IMR-90 (cell line): ENCODE results near the gene MEF2D. TPM values are rescaled to one million over a fixed set of nuclear protein-coding genes. Genes with fewer than 3 reads are reported as not detected.

ENCODE experiments used
- ATAC-seq: fragments of 200-7000 bp; cut with Tn5 transposase; 2 replicates; pipeline ENCODE4 v1.9.1; 2020; ENCODE audit warnings: low read depth, mild to moderate bottlenecking, moderate library complexity
- BruUV-seq: library from RNA; stranded (reverse); fragments of 400-500 nt; replicated peaks from 2 replicates; lab custom pipeline; 2021; lab: Mats Ljungman, UMichigan
- CTCF ChIA-PET: fragments of 300-600 bp; formaldehyde crosslinking; extraction: SDS; loops from one replicate; lab custom pipeline; 2021; ENCODE audit warnings: antibody characterized with exemption; lab: Yijun Ruan, JAX
- POLR2A ChIA-PET: fragments of 300-600 bp; sonication (Branson Sonifier 250); formaldehyde crosslinking; loops from one replicate; lab custom pipeline; 2022; ENCODE audit warnings: antibody characterized with exemption; ENCODE audit not compliant: unreplicated experiment; lab: Charles Lee
- DNase-seq: peaks from one replicate; pipeline ENCODE4 v3.0.0; 2013
- H2AFZ ChIP-seq: replicated peaks from 2 replicates; pipeline ENCODE3; 2013; ENCODE audit warnings: low read length, mild to moderate bottlenecking; ENCODE audit not compliant: poor library complexity
- H2AK5ac ChIP-seq: 2 replicates; pipeline ENCODE4 v1.6.1; 2013; ENCODE audit warnings: low read depth, low read length, inconsistent platforms
- H2AK9ac ChIP-seq: replicated peaks from 2 replicates; pipeline ENCODE3; 2013; ENCODE audit warnings: mild to moderate bottlenecking, low read depth, low read length, moderate library complexity; ENCODE audit not compliant: poor library complexity
- H2BK120ac ChIP-seq: 2 replicates; pipeline ENCODE4 v1.6.1; 2013; ENCODE audit warnings: low read depth, low read length, inconsistent platforms
- H2BK15ac ChIP-seq: 3 replicates; pipeline ENCODE4 v1.6.1; 2013; ENCODE audit warnings: low read depth, low read length, inconsistent platforms
- H2BK20ac ChIP-seq: 2 replicates; pipeline ENCODE4 v1.6.1; 2013; ENCODE audit warnings: low read depth, mild to moderate bottlenecking, inconsistent platforms, low read length, moderate library complexity
- H2BK5ac ChIP-seq: 2 replicates; pipeline ENCODE4 v1.6.1; 2013; ENCODE audit warnings: mild to moderate bottlenecking, low read depth, low read length, inconsistent platforms; ENCODE audit not compliant: poor library complexity, severe bottlenecking
- H3K14ac ChIP-seq: replicated peaks from 2 replicates; pipeline ENCODE4 v1.6.1; 2013; ENCODE audit warnings: low read depth, low read length, inconsistent platforms
- H3K18ac ChIP-seq: 2 replicates; pipeline ENCODE4 v1.6.1; 2013; ENCODE audit warnings: low read depth, low read length, control low read depth
- H3K23ac ChIP-seq: 2 replicates; pipeline ENCODE4 v1.6.1; 2013; ENCODE audit warnings: low read depth, low read length, inconsistent platforms
- H3K27ac ChIP-seq: 2 replicates; pipeline ENCODE4 v1.5.1; 2013; ENCODE audit warnings: mild to moderate bottlenecking, control low read depth, low read length; ENCODE audit not compliant: insufficient read depth
- H3K27me3 ChIP-seq: 2 replicates; pipeline ENCODE4 v1.6.1; 2013; ENCODE audit warnings: low read length; ENCODE audit not compliant: control insufficient read depth, insufficient read depth
- H3K36me3 ChIP-seq: 2 replicates; pipeline ENCODE4 v1.6.1; 2013; ENCODE audit warnings: low read length, mixed read lengths; ENCODE audit not compliant: control insufficient read depth, insufficient read depth
- H3K4ac ChIP-seq: 2 replicates; pipeline ENCODE4 v1.6.1; 2013; ENCODE audit warnings: low read depth, low read length, inconsistent platforms
- H3K4me1 ChIP-seq: 2 replicates; pipeline ENCODE4 v1.6.1; 2013; ENCODE audit warnings: low read length, mixed read lengths; ENCODE audit not compliant: control insufficient read depth, insufficient read depth
- H3K4me2 ChIP-seq: 2 replicates; pipeline ENCODE4 v1.6.1; 2013; ENCODE audit warnings: low read depth, mild to moderate bottlenecking, control low read depth, low read length, moderate library complexity
- H3K4me3 ChIP-seq: 2 replicates; pipeline ENCODE4 v1.5.1; 2013; ENCODE audit warnings: low read depth, mild to moderate bottlenecking, control low read depth, low read length, moderate library complexity; ENCODE audit not compliant: insufficient read depth
- H3K56ac ChIP-seq: 2 replicates; pipeline ENCODE4 v1.6.1; 2013; ENCODE audit warnings: low read length, inconsistent platforms; ENCODE audit not compliant: insufficient read depth; ENCODE audit errors: extremely low read depth
- H3K79me1 ChIP-seq, 2 experiments: 2 replicates each; pipeline ENCODE4 v1.6.1; 2013; ENCODE audit warnings: low read length in 2 of 2, inconsistent platforms in 1 of 2, low read depth in 1 of 2
- H3K9ac ChIP-seq: 2 replicates; pipeline ENCODE4 v1.6.1; 2013; ENCODE audit warnings: low read depth, low read length, control low read depth
- H3K9me1 ChIP-seq: 2 replicates; pipeline ENCODE4 v1.6.1; 2013; ENCODE audit warnings: low read length, inconsistent platforms; ENCODE audit not compliant: insufficient read depth
- H3K9me3 ChIP-seq: 2 replicates; pipeline ENCODE4 v1.6.1; 2013; ENCODE audit warnings: low read length; ENCODE audit not compliant: control insufficient read depth, insufficient read depth
- H4K20me1 ChIP-seq: 2 replicates; pipeline ENCODE4 v1.6.1; 2013; ENCODE audit warnings: low read length, inconsistent platforms; ENCODE audit not compliant: insufficient read depth
- H4K5ac ChIP-seq: 2 replicates; pipeline ENCODE4 v1.6.1; 2013; ENCODE audit warnings: mild to moderate bottlenecking, low read depth, low read length, control low read depth
- H4K8ac ChIP-seq, 2 experiments: 2 replicates each; pipeline ENCODE4 v1.6.1; 2013; ENCODE audit warnings: low read depth in 2 of 2, low read length in 2 of 2, control low read depth in 1 of 2, inconsistent platforms in 1 of 2
- H4K91ac ChIP-seq: 2 replicates; pipeline ENCODE4 v1.6.1; 2013; ENCODE audit warnings: low read depth, low read length, inconsistent platforms; ENCODE audit not compliant: insufficient read depth
- BHLHE40 ChIP-seq: fragments of 150-350 bp; IDR thresholded peaks from 2 replicates; pipeline ENCODE4 v1.6.1; 2016; ENCODE audit warnings: mild to moderate bottlenecking, low read depth, low read length
- CEBPB ChIP-seq: IDR thresholded peaks from 2 replicates; pipeline ENCODE4 v1.6.1; 2012; ENCODE audit warnings: low read depth, low read length, improper control_type of control experiment
- CHD1 ChIP-seq: IDR thresholded peaks from 2 replicates; pipeline ENCODE4 v1.6.1; 2012; ENCODE audit warnings: low read depth, low read length, improper control_type of control experiment
- CTCF ChIP-seq: conservative IDR thresholded peaks from 2 replicates; pipeline ENCODE4 v1.5.1; 2012; ENCODE audit warnings: mild to moderate bottlenecking, low read depth, low read length, improper control_type of control experiment
- ELK1 ChIP-seq: fragments of 150-350 bp; IDR thresholded peaks from 2 replicates; pipeline ENCODE4 v1.6.1; 2016; ENCODE audit warnings: low read depth, mild to moderate bottlenecking, low read length, moderate library complexity, borderline replicate concordance
- FOS ChIP-seq: fragments of 150-350 bp; IDR thresholded peaks from 2 replicates; pipeline ENCODE4 v1.6.1; 2016; ENCODE audit warnings: low read depth, low read length
- MAFK ChIP-seq: IDR thresholded peaks from 2 replicates; pipeline ENCODE4 v1.6.1; 2012; ENCODE audit warnings: low read depth, low read length, improper control_type of control experiment
- MAZ ChIP-seq: IDR thresholded peaks from 2 replicates; pipeline ENCODE4 v1.6.1; 2012; ENCODE audit warnings: low read depth, mild to moderate bottlenecking, low read length, improper control_type of control experiment, moderate library complexity, borderline replicate concordance
- MXI1 ChIP-seq: IDR thresholded peaks from 2 replicates; pipeline ENCODE4 v1.6.1; 2012; ENCODE audit warnings: low read depth, mild to moderate bottlenecking, low read length, moderate library complexity, borderline replicate concordance
- NFE2L2 ChIP-seq: fragments of 150-350 bp; IDR thresholded peaks from 2 replicates; pipeline ENCODE4 v1.6.1; 2016; ENCODE audit warnings: low read depth, mild to moderate bottlenecking, low read length
- POLR2A ChIP-seq: IDR thresholded peaks from 2 replicates; pipeline ENCODE4 v1.6.1; 2012; ENCODE audit warnings: mild to moderate bottlenecking, low read depth, low read length
- RAD21 ChIP-seq: IDR thresholded peaks from 2 replicates; pipeline ENCODE4 v1.6.1; 2012; ENCODE audit warnings: low read length, improper control_type of control experiment
- RCOR1 ChIP-seq: IDR thresholded peaks from 2 replicates; pipeline ENCODE4 v1.6.1; 2012; ENCODE audit warnings: mild to moderate bottlenecking, low read length, improper control_type of control experiment; ENCODE audit not compliant: insufficient replicate concordance
- RFX5 ChIP-seq: IDR thresholded peaks from 2 replicates; pipeline ENCODE4 v1.8.0; 2012; ENCODE audit warnings: low read depth, mild to moderate bottlenecking, low read length, moderate library complexity
- SMC3 ChIP-seq: fragments of 150-350 bp; IDR thresholded peaks from 2 replicates; pipeline ENCODE4 v1.6.1; 2016; ENCODE audit warnings: low read depth, mild to moderate bottlenecking, antibody characterized with exemption, low read length, moderate library complexity
- USF2 ChIP-seq: fragments of 150-350 bp; IDR thresholded peaks from 2 replicates; pipeline ENCODE4 v1.6.1; 2017; ENCODE audit warnings: mild to moderate bottlenecking, antibody characterized with exemption, low read length, low read depth
- WGBS, 2 experiments: methylation state at CpG; one replicate each; pipeline versions ENCODE4 v1.1.5 to v1.1.7; 2013; ENCODE audit warnings: missing lambda C conversion rate in 2 of 2; ENCODE audit not compliant: insufficient read length in 1 of 2; ENCODE audit errors: extremely low coverage in 2 of 2; 5-methylcytosine and 5-hydroxymethylcytosine counted together
- dilution Hi-C: fragments of 300-500 bp; cut with HindIII; formaldehyde crosslinking; loops from one replicate; pipeline ENCODE4 v1.14.3; 2018; ENCODE audit warnings: low sequenced_read_pairs; ENCODE audit not compliant: unreplicated experiment
- in situ Hi-C: fragments of 300-500 bp; cut with MboI; formaldehyde crosslinking; loops from 3 replicates; pipeline ENCODE4 v1.14.3; 2019; ENCODE audit warnings: low sequenced_read_pairs, inconsistent platforms, mixed read lengths
- intact Hi-C: fragments of 100-400 bp; cut with micrococcal nuclease; formaldehyde crosslinking; loops from 2 replicates; pipeline ENCODE4 v1.10.0; 2022
- polyA plus RNA-seq, 3 experiments: library from polyadenylated mRNA; depleted of rRNA; stranded (reverse); fragments of >200 nt; gene quantifications; 2 replicates each; pipeline ENCODE4 v1.2.3, GENCODE V29; 2012; ENCODE audit warnings: low replicate concordance in 1 of 3
- total RNA-seq: library from RNA; depleted of rRNA; stranded (reverse); fragments of >200 nt; gene quantifications from 2 replicates; pipeline ENCODE4 v1.2.3, GENCODE V29; 2012

Gene MEF2D
- total and polyA plus RNA-seq, 2 of the 4 experiments (the other 2 are of a cell fraction) = 2.9 to 20.0 TPM

- H2BK15ac ChIP-seq = no peak overlapping the region; the same call in 2 of the 3 replicates
- no peak overlapping the region for H3K27ac ChIP-seq
- no peak overlapping the region; the same call in 1 of the 2 replicates for H2BK20ac ChIP-seq
- BruUV-seq = no TSS peak
- no peak overlapping the region for H2AFZ ChIP-seq
- H4K20me1 ChIP-seq = peaks cover 100% of the 10 kb centered on the region
- peaks cover 7 to 99% of the 10 kb centered on the region in 2 experiments; a peak in 3 of 4 replicates for H3K79me1 ChIP-seq
- DNase-seq (no peak), ATAC-seq (no peak)
- peak overlapping the region; percentile 40; the same call in 1 of the 2 replicates for H3K4ac ChIP-seq
- in situ Hi-C loops (no loop called here), dilution Hi-C loops (no loop called here), intact Hi-C loops (no loop called here)
- no peak overlapping the region for H3K18ac ChIP-seq
- H2BK5ac ChIP-seq = no peak overlapping the region
- no peak overlapping the region for H3K9ac ChIP-seq
- 25% methylated on average over 4 of the region's 7 CpGs; no CpG with 5 or more reads in 1 of the 2 experiments for WGBS, 2 experiments
- ChIA-PET CTCF (interaction anchor here (1.0 to 1.8 kb wide), 2 partner anchors 10 to 32 kb away, joined by 3 to 4 read pairs; no protein-coding TSS in a partner anchor), POLR2A (no interaction called here)
- H3K14ac ChIP-seq = peak overlapping the region; percentile 83
- H3K27me3 ChIP-seq = no peaks in the 10 kb centered on the region
- no peak overlapping the region for H4K91ac ChIP-seq
- no peak overlapping the region for H3K56ac ChIP-seq
- H4K5ac ChIP-seq = no peak overlapping the region
- no peaks in the 10 kb centered on the region for H3K9me3 ChIP-seq
- H3K9me1 ChIP-seq = peaks cover 74% of the 10 kb centered on the region
- peak overlapping the region; percentile 19 for H3K4me2 ChIP-seq
- peak overlapping the region; percentile 82 for H2AK9ac ChIP-seq
- H3K23ac ChIP-seq = no peak overlapping the region
- peaks cover 4% of the 10 kb centered on the region for H3K36me3 ChIP-seq
- peak overlapping the region in 1 of 2 experiments; percentile 35; a peak in 1 of 4 replicates for H4K8ac ChIP-seq
- peak overlapping the region; percentile 37; the same call in 1 of the 2 replicates for H2BK120ac ChIP-seq
- H3K4me1 ChIP-seq = peaks cover 47% of the 10 kb centered on the region
- no peak overlapping the region for H3K4me3 ChIP-seq
- H2AK5ac ChIP-seq = peak overlapping the region; percentile 44; the same call in 1 of the 2 replicates
- TF ChIP-seq POLR2A (no peak), SMC3 (no peak), CEBPB (no peak), MAZ (no peak), CHD1 (no peak), MXI1 (no peak), CTCF (no peak), ELK1 (no peak), BHLHE40 (no peak), RCOR1 (no peak), RAD21 (no peak), FOS (no peak), NFE2L2 (no peak), RFX5 (no peak), USF2 (no peak), MAFK (no peak)
These were observed 10.7 kb downstream of the MEF2D start for GRCh38 chr1:156489935-156490293.
